GM12878 (cell line): ENCODE measurements around the gene CCDC81. TPM values are rescaled to one million over a fixed set of nuclear protein-coding genes. Genes with fewer than 3 reads are reported as not detected.

Experiments used
- ATAC-seq: fragments of 200-7000 bp; cut with Tn5 transposase; 3 replicates; pipeline ENCODE4 v1.9.1; 2020; ENCODE audit warnings: mild to moderate bottlenecking, moderate library complexity
- BruUV-seq: library from RNA; stranded (reverse); fragments of 400-500 nt; replicated peaks from 2 replicates; lab custom pipeline; 2021; lab: Mats Ljungman, UMichigan
- CTCF ChIA-PET: fragments of 300-600 bp; sonication (Branson Sonifier 250); formaldehyde crosslinking; extraction: SDS; loops from one replicate; lab custom pipeline; 2021; ENCODE audit warnings: inconsistent platforms; lab: Yijun Ruan, JAX
- POLR2A ChIA-PET: fragments of 350-600 bp; formaldehyde crosslinking; extraction: SDS; loops from one replicate; lab custom pipeline; 2021; ENCODE audit warnings: inconsistent platforms; lab: Charles Lee
- RAD21 ChIA-PET: fragments of 300-600 bp; sonication (Branson Sonifier 250); formaldehyde crosslinking; loops from one replicate; lab custom pipeline; 2023; ENCODE audit warnings: antibody characterized with exemption; ENCODE audit not compliant: unreplicated experiment; lab: Charles Lee
- SMC1A ChIA-PET: fragments of 300-600 bp; sonication (Branson Sonifier 250); formaldehyde crosslinking; loops from one replicate; lab custom pipeline; 2023; ENCODE audit not compliant: unreplicated experiment, uncharacterized antibody; lab: Charles Lee
- DNase-seq: peaks from one replicate; pipeline ENCODE4 v3.0.0-alpha.2; 2011; ENCODE audit warnings: low read depth, low spot score
- FAIRE-seq: peaks from 3 replicates; lab custom pipeline; 2011; peaks lifted over from hg19 to GRCh38; lab: Jason Lieb, UNC
- H2AFZ ChIP-seq: 2 replicates; pipeline ENCODE4 v1.6.0; 2011; ENCODE audit warnings: low read depth, low read length, control low read depth; ENCODE audit not compliant: control insufficient read depth
- H3K27ac ChIP-seq: 2 replicates; pipeline ENCODE4 v1.5.1; 2011; ENCODE audit warnings: control low read depth; ENCODE audit not compliant: control insufficient read depth, insufficient read depth
- H3K27me3 ChIP-seq, 2 experiments: replicated peaks in 1 of 2; 2 replicates each; pipeline versions ENCODE4 v1.6.0 to v1.6.1; 2011; ENCODE audit warnings: low read length in 1 of 2; ENCODE audit not compliant: control insufficient read depth in 2 of 2, insufficient read depth in 2 of 2
- H3K36me3 ChIP-seq, 2 experiments: 2 replicates each; pipeline ENCODE4 v1.5.1; 2011; ENCODE audit warnings: low read length in 1 of 2; ENCODE audit not compliant: control insufficient read depth in 2 of 2, insufficient read depth in 2 of 2
- H3K4me1 ChIP-seq: 2 replicates; pipeline ENCODE4 v1.6.1; 2011; ENCODE audit warnings: mild to moderate bottlenecking, low read length, moderate library complexity, mixed read lengths; ENCODE audit not compliant: control insufficient read depth, insufficient read depth
- H3K4me2 ChIP-seq: 2 replicates; pipeline ENCODE4 v1.6.0; 2011; ENCODE audit warnings: control low read depth; ENCODE audit not compliant: control insufficient read depth, insufficient read depth
- H3K4me3 ChIP-seq: fragments of 200-600 bp; sonication (generic); 2 replicates; pipeline ENCODE4 v1.5.1; 2016
- H3K79me2 ChIP-seq: 2 replicates; pipeline ENCODE4 v1.6.0; 2011; ENCODE audit warnings: low read length; ENCODE audit not compliant: control insufficient read depth, insufficient read depth
- H3K9ac ChIP-seq: 2 replicates; pipeline ENCODE4 v1.8.0; 2011; ENCODE audit warnings: low read length, control low read depth, mixed read lengths; ENCODE audit not compliant: control insufficient read depth, insufficient read depth
- H3K9me3 ChIP-seq: replicated peaks from 3 replicates; pipeline ENCODE4 v1.5.1; 2011; ENCODE audit warnings: mild to moderate bottlenecking, low read length; ENCODE audit not compliant: control insufficient read depth, insufficient read depth
- H4K20me1 ChIP-seq: 2 replicates; pipeline ENCODE4 v1.6.0; 2011; ENCODE audit not compliant: control insufficient read depth, insufficient read depth
- BRCA1 ChIP-seq: IDR thresholded peaks from 2 replicates; pipeline ENCODE4 v1.6.1; 2011; ENCODE audit warnings: low read depth, low read length, improper control_type of control experiment
- CUX1 ChIP-seq: IDR thresholded peaks from 2 replicates; pipeline ENCODE4 v1.6.1; 2012; ENCODE audit warnings: improper control_type of control experiment, low read depth, low read length; ENCODE audit not compliant: insufficient replicate concordance
- KLF5 ChIP-seq: fragments of 450-650 bp; IDR thresholded peaks from 2 replicates; pipeline ENCODE4 v1.6.1; 2014; ENCODE audit warnings: mild to moderate bottlenecking; ENCODE audit not compliant: partially characterized antibody
- YY1 ChIP-seq: IDR thresholded peaks from 2 replicates; pipeline ENCODE4 v1.6.1; 2011; ENCODE audit warnings: low read depth, mild to moderate bottlenecking, low read length
- WGBS: methylation state at CpG from one replicate; pipeline ENCODE4 v1.1.6; 2016; ENCODE audit warnings: low lambda C conversion rate; ENCODE audit not compliant: insufficient replicate concordance, insufficient coverage; ENCODE audit errors: missing lambda C conversion rate; 5-methylcytosine and 5-hydroxymethylcytosine counted together
- in situ Hi-C: fragments of 300-500 bp; cut with MboI; formaldehyde crosslinking; loops from 9 replicates; pipeline ENCODE4 v1.14.3; 2018; ENCODE audit warnings: mixed read lengths
- intact Hi-C: fragments of 100-400 bp; cut with micrococcal nuclease; formaldehyde crosslinking; loops from one replicate; pipeline ENCODE4 v1.14.2; 2022; ENCODE audit not compliant: unreplicated experiment
- polyA plus RNA-seq, 11 experiments: library from polyadenylated mRNA; depleted of rRNA in 4 of 11; unstranded in 6 of 11; stranded (reverse) in 5 of 11; fragments of >200 nt; fragmentation: Nextera tagmentation in 4 of 11; fragmentation: Illumina TruSeq in 1 of 11; extraction: Ambion mirVana in 4 of 11; extraction: Trizol in 1 of 11; gene quantifications; 1 replicate in 1 of 11; 2 replicates in 10 of 11; pipeline versions ENCODE4 v1.2.1 to v1.2.3, GENCODE V29; 2011 to 2016; ENCODE audit warnings: inconsistent platforms in 2 of 11, missing spikeins in 2 of 11, low read depth in 1 of 11
- total RNA-seq, 4 experiments: library from RNA; depleted of rRNA in 3 of 4; stranded (reverse); fragments of >200 nt in 3 of 4; fragmentation: Illumina TruSeq in 1 of 4; extraction: Trizol in 1 of 4; gene quantifications; 2 replicates each; pipeline versions ENCODE4 v1.2.1 to v1.2.3, GENCODE V29; 2013 to 2021

The CCDC81 gene
- total and polyA plus RNA-seq, 10 of the 15 experiments (the other 5 are each of a cell fraction or from before 2014, with no cell fraction given) = 0.06 to 0.53 (median 0.22) TPM

- Histone ChIP-seq H3K36me3 (no peaks in the 10 kb centered on the region), H3K9me3 (no peaks in the 10 kb centered on the region), H3K27me3 (no peaks in the 10 kb centered on the region), H3K79me2 (no peaks in the 10 kb centered on the region), H3K4me1 (no peaks in the 10 kb centered on the region), H3K27ac (no peak overlapping the region), H4K20me1 (no peaks in the 10 kb centered on the region), H2AFZ (no peak overlapping the region), H3K9ac (no peak overlapping the region), H3K4me2 (no peak overlapping the region), H3K4me3 (no peak overlapping the region)
- ChIA-PET SMC1A (interaction anchor here (1.1 to 2.9 kb wide), 2 partner anchors 13 to 147 kb away, joined by 4 to 19 read pairs; no protein-coding TSS in a partner anchor), POLR2A (no interaction called here), RAD21 (interaction anchor here (1.2 kb wide), 1 partner anchor 146 kb away, joined by 3 read pairs; no protein-coding TSS in a partner anchor), CTCF (interaction anchor here (0.8 to 7.3 kb wide), 5 partner anchors 13 to 359 kb away, joined by 3 to 45 read pairs (median 3); no protein-coding TSS in a partner anchor)
- no peak for ATAC-seq
- WGBS = 94% methylated on average over 1 of the region's 1 CpG
- in situ Hi-C loops (no loop called here), intact Hi-C loops (no loop called here)
- DNase-seq = no peak
- BruUV-seq = no TSS peak
- TF ChIP-seq BRCA1 (no peak), YY1 (no peak), CUX1 (no peak), KLF5 (no peak)
- no peak for FAIRE-seq
These were observed 87.2 kb downstream of the CCDC81 start for GRCh38 chr11:86461892-86462291.
